ENCODE measurements around the gene UBE4A. TPM values are rescaled to one million over a fixed set of nuclear protein-coding genes. Genes with fewer than 3 reads are reported as not detected.
"Not testable (repeated sequence)": the region's sequence is repeated elsewhere in the genome, so short reads cannot be mapped to it uniquely, and the experiment has no call there.

UBE4A gene
- total RNA-seq, 1 experiment from 2014 or later: 34.7 TPM

- Histone ChIP-seq H3K27ac (peak overlapping the region; percentile 96), H3K27me3 (no peaks in the 10 kb centered on the region)
- DNase-seq: no peak
Measured at GRCh38 chr11:118401880-118402590, 42.6 kb downstream of the UBE4A start.

DNA sequence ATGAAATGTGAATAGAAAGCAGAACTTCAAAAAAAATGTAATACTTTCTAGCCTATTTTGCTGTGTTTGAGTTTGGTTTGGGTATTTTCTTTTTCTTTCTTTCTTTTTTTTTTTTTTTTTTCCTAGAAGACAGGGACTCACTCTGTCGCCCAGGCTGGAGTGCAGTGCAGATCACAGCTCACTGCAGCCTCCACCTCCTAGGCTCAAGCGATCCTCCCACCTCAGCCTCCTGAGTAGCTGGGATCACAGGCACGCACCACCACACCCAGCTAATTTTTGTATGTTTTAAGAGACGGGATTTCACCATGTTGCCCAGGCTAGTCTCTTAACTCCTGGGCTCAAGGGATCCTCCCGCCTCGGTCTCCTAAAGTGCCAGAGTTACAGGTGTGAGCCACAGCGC lies 43.2 kb downstream of the UBE4A start:
- not testable (repeated sequence) for H3K9me3 ChIP-seq (replicated peaks); H3K4me1 ChIP-seq; H3K27ac ChIP-seq; DNase-seq; H3K27me3 ChIP-seq
- Histone ChIP-seq H3K4me3 (peak overlapping the region; percentile 69), H3K36me3 (peaks cover 22% of the 10 kb centered on the region; the same call in 1 of the 2 replicates)

More at GRCh38 chr11:118401880-118402590, 42.6 kb downstream of the UBE4A start:
- Histone ChIP-seq H3K9me3 (replicated peaks) (no peaks in the 10 kb centered on the region), H3K36me3 (peaks cover 16% of the 10 kb centered on the region; the same call in 1 of the 2 replicates), H3K4me1 (peaks cover 6% of the 10 kb centered on the region), H3K4me3 (peak overlapping the region; percentile 69)

DNA sequence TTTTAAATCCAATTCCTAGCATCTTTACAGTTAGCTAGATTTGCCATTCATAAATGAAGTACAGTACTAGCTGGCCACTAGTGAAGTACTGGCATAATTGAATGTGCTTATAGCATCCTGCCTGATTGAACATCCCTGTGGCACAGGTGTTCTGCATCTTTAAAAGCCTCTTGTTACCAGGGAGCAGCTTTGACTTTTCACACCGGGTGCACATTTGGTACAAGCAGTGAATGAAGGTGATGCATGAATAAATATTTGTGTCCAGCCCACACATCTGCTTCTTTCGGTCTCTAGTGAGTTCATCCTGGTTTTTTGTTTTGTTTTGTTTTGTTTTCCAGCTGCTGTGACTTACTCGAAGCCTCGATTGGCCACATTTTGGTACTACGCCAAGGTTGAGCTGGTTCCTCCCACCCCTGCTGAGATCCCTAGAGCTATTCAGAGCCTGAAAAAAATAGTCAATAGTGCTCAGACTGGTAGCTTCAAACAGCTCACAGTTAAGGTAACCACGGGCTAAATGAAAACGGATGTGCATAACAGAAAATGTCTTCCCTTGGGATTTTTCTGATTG lies 47.3 kb downstream of the UBE4A start:
- Histone ChIP-seq H3K9me3 (replicated peaks) (no peaks in the 10 kb centered on the region), H3K4me1 (no peaks in the 10 kb centered on the region)

GRCh38 chr11:118410055-118410745 lies 50.8 kb downstream of the UBE4A start:
- Histone ChIP-seq H3K4me3 (no peak overlapping the region), H3K36me3 (peaks cover 22% of the 10 kb centered on the region; the same call in 1 of the 2 replicates), H3K4me1 (no peaks in the 10 kb centered on the region), H3K27ac (no peak overlapping the region), H3K9me3 (replicated peaks) (no peaks in the 10 kb centered on the region), H3K27me3 (no peaks in the 10 kb centered on the region)
- no peak for DNase-seq

More for the DNA sequence above, 47.3 kb downstream of the UBE4A start:
- no peak overlapping the region for H3K27ac ChIP-seq
- no peak overlapping the region for H3K4me3 ChIP-seq
- peaks cover 22% of the 10 kb centered on the region; the same call in 1 of the 2 replicates for H3K36me3 ChIP-seq
- H3K27me3 ChIP-seq: no peaks in the 10 kb centered on the region
- peak; percentile 4 to 6 for DNase-seq

- H3K36me3 ChIP-seq: peaks cover 14% of the 10 kb centered on the region; the same call in 1 of the 2 replicates
- H3K4me3 ChIP-seq: no peak overlapping the region
Measured at GRCh38 chr11:118411530-118411929, 52.1 kb downstream of the UBE4A start.

DNA sequence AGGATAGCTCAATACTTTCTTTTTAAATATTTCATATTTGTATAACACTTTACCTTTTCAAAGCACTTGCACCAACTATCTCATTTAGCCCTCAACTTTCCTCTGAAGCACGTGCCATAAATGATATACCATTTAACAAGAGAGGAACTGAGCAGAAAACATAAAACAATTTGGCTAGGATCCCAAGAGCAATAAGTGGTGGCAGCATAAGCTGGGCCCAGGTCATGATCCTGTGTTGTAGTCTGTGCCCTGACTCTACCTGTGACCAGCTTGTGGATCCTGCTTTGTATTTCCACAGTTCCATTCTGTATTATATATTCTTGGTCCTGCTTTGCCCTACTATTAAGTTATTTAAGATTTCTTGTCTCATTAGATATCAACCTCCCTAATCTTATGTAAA lies 53.5 kb downstream of the UBE4A start:
- H3K27me3 ChIP-seq: no peaks in the 10 kb centered on the region
- no peak overlapping the region for H3K4me3 ChIP-seq
- H3K9me3 ChIP-seq (replicated peaks): no peaks in the 10 kb centered on the region
- no peak for DNase-seq
- H3K36me3 ChIP-seq: peaks cover 3% of the 10 kb centered on the region; the same call in 1 of the 2 replicates
- no peak overlapping the region for H3K27ac ChIP-seq
- H3K4me1 ChIP-seq: no peaks in the 10 kb centered on the region

More at GRCh38 chr11:118411530-118411929, 52.1 kb downstream of the UBE4A start:
- no peaks in the 10 kb centered on the region for H3K4me1 ChIP-seq
- H3K9me3 ChIP-seq (replicated peaks): no peaks in the 10 kb centered on the region
- H3K27ac ChIP-seq: no peak overlapping the region
- no peaks in the 10 kb centered on the region for H3K27me3 ChIP-seq
- DNase-seq: no peak

DNA sequence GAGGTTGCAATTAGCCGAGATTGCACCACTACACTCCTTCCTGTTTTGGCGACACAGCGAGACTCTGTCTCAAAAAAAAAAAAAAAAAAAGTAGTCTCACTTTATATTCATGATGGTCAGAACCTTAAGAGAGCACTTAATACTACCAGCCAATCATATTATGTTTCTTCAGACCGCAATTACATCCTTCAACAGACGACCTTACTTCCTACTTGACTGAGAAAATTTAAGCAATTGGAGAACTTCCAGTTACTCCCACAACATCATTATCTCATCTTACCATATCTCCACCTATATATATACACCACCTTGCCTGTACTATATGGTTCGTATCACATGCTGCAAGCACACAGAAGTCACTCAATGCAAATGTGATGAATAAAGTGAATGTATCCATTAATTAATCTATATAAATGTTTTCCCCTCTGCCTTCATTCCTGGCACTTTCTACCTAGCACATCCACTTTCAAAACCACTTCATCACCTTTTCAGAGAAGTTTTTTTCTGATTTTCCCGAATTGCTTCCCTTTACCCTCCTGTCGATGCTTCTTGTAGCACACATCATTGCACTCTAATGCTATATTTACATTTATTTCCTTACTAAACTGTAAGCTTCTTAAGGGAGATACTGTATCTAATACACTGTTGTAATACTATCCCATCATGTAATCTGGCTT lies 55.8 kb downstream of the UBE4A start:
- Histone ChIP-seq H3K4me3 (no peak overlapping the region), H3K4me1 (no peaks in the 10 kb centered on the region), H3K27ac (no peak overlapping the region), H3K27me3 (no peaks in the 10 kb centered on the region), H3K36me3 (no peaks in the 10 kb centered on the region), H3K9me3 (replicated peaks) (no peaks in the 10 kb centered on the region)
- DNase-seq: no peak

DNA sequence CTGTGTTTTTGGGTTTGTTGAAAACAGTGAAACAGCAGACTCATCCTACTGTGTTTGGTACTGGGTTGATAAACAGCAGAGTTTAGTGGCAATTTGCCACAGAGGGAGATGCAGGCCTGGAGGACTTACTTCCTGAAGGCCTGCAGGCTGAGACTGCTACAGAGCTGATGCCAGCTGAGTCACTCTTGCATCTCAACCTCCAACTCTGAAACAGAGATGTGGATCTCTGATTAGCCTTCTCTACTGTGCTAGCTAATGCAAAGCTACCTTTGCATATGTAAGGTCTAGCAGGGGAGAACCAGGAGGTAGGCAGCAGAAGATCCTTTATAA lies 56.3 kb downstream of the UBE4A start:
- peak; percentile 19 to 34 for DNase-seq
- H3K4me3 ChIP-seq: no peak overlapping the region
- H3K36me3 ChIP-seq: no peaks in the 10 kb centered on the region
- no peaks in the 10 kb centered on the region for H3K4me1 ChIP-seq
- H3K27ac ChIP-seq: no peak overlapping the region
- no peaks in the 10 kb centered on the region for H3K27me3 ChIP-seq
- no peaks in the 10 kb centered on the region for H3K9me3 ChIP-seq (replicated peaks)

GRCh38 chr11:118416900-118417299 lies 57.5 kb downstream of the UBE4A start:
- H3K36me3 ChIP-seq; H3K27me3 ChIP-seq; H3K9me3 ChIP-seq (replicated peaks); H3K27ac ChIP-seq; H3K4me3 ChIP-seq; H3K4me1 ChIP-seq; DNase-seq: not testable (repeated sequence)

DNA sequence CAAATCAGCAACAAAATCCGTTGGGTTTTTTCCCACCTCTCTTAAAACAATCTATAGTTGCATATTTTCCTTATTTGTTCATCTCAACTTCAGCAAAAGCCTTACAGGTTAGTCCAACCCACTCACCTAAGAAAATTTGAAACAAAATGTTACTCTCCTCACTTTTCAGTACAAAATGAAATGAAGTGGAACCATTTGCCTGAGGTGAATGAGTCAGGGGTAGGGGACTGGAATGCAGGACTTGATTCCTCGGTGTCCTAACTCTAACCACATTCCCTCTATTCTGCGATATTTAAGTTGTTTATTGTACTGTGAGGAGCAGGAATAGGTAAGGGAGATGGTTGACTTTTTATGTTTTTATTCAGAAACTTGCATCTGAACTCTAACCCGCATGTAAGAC lies 58.4 kb downstream of the UBE4A start:
- H3K27ac ChIP-seq: no peak overlapping the region
- no peak for DNase-seq
- no peaks in the 10 kb centered on the region for H3K27me3 ChIP-seq
- H3K4me1 ChIP-seq: no peaks in the 10 kb centered on the region
- no peaks in the 10 kb centered on the region for H3K9me3 ChIP-seq (replicated peaks)
- no peaks in the 10 kb centered on the region for H3K36me3 ChIP-seq
- H3K4me3 ChIP-seq: no peak overlapping the region

DNA sequence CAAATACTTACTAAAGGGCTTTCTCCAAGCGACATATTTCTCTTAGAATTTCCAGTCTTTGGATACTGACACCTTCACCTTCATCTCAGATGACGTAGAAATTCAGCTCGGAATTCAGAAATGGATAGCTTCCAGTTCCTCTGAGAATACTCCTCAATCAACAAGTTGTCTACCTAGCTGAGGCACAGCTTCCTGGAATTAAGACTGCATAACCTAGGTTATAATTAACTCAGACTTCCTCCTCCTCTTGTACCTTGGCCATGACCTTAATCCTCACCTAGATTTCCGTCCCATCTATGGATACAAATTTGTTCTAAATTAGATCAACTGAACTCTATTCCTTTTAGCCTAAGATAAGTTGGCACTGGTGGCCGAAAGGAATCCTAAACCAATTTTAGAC lies 59.4 kb downstream of the UBE4A start:
- DNase-seq: no peak

GRCh38 chr11:118427707-118428106 lies 68.3 kb downstream of the UBE4A start:
- H3K9me3 ChIP-seq (replicated peaks): no peaks in the 10 kb centered on the region
- H3K4me3 ChIP-seq: no peak overlapping the region
- H3K27ac ChIP-seq: no peak overlapping the region
- H3K27me3 ChIP-seq: no peaks in the 10 kb centered on the region
- DNase-seq: no peak
- H3K4me1 ChIP-seq: no peaks in the 10 kb centered on the region
- no peaks in the 10 kb centered on the region for H3K36me3 ChIP-seq

More for the DNA sequence above, 59.4 kb downstream of the UBE4A start:
- H3K4me3 ChIP-seq: no peak overlapping the region
- no peaks in the 10 kb centered on the region for H3K9me3 ChIP-seq (replicated peaks)
- H3K36me3 ChIP-seq: no peaks in the 10 kb centered on the region
- no peaks in the 10 kb centered on the region for H3K27me3 ChIP-seq
- no peaks in the 10 kb centered on the region for H3K4me1 ChIP-seq
- H3K27ac ChIP-seq: no peak overlapping the region

DNA sequence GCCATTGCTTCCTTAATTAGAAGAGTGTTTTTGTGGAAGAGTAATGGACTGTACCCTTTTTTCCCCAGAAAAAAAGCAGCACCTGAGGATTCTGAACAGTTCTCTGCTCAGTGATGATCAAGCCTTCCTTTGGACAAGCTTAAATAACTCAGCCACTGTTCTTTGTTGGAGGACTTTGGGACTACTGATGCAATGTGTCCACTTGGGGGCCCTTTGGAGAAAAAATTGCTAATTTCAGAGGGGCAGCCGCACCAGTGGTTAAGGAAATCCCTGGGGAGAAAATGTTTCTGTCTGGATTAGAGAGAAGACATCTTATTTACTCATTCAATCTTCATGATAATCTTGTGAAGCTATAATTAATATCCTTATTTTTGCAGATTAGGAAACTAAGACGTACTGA lies 71.6 kb downstream of the UBE4A start:
- no peaks in the 10 kb centered on the region for H3K27me3 ChIP-seq
- no peak overlapping the region for H3K27ac ChIP-seq
- peak in 1 of 2 experiments; percentile 17 for DNase-seq
- no peaks in the 10 kb centered on the region for H3K9me3 ChIP-seq (replicated peaks)
- H3K36me3 ChIP-seq: no peaks in the 10 kb centered on the region
- H3K4me3 ChIP-seq: no peak overlapping the region
- no peaks in the 10 kb centered on the region for H3K4me1 ChIP-seq

GRCh38 chr11:118434123-118434552 lies 74.7 kb downstream of the UBE4A start:
- DNase-seq: no peak
- H3K9me3 ChIP-seq (replicated peaks): no peaks in the 10 kb centered on the region
- H3K27ac ChIP-seq: peak overlapping the region; percentile 57; the same call in 1 of the 2 replicates

More at GRCh38 chr11:118434123-118434552, 74.7 kb downstream of the UBE4A start:
- Histone ChIP-seq H3K4me3 (peak overlapping the region; percentile 98), H3K27me3 (no peaks in the 10 kb centered on the region), H3K36me3 (no peaks in the 10 kb centered on the region), H3K4me1 (no peaks in the 10 kb centered on the region)
